Fibroblast of the aortic adventitia (primary cell): ENCODE measurements around the gene RRM2. TPM values are rescaled to one million over a fixed set of nuclear protein-coding genes. Genes with fewer than 3 reads are reported as not detected.

Experiments
- DNase-seq: peaks from one replicate; pipeline ENCODE4 v3.0.0-alpha.2; 2010; ENCODE audit warnings: low read depth
- H3K4me3 ChIP-seq: 2 replicates; pipeline ENCODE4 v1.5.1; 2011; ENCODE audit warnings: low read depth, mild to moderate bottlenecking, control low read depth, low read length, moderate library complexity
- CTCF ChIP-seq: IDR thresholded peaks from 2 replicates; pipeline ENCODE4 v1.5.1; 2011; ENCODE audit warnings: mild to moderate bottlenecking, low read length, control low read depth, inconsistent platforms; ENCODE audit not compliant: insufficient read depth
- total RNA-seq: library from RNA; depleted of rRNA; stranded (reverse); fragments of >200 nt; gene quantifications from 2 replicates; pipeline ENCODE4 v1.2.3, GENCODE V29; 2012; ENCODE audit warnings: low replicate concordance

Gene RRM2
- total RNA-seq, 1 donor, result 91.4 TPM

GRCh38 chr2:10137053-10137843 is 14.7 kb downstream of the RRM2 start:
- no peak overlapping the region for H3K4me3 ChIP-seq
- DNase-seq, result no peak
- no peak for TF ChIP-seq CTCF

GRCh38 chr2:10139536-10139935 is 17.0 kb downstream of the RRM2 start:
- no peak for TF ChIP-seq CTCF
- no peak for DNase-seq
- no peak overlapping the region for H3K4me3 ChIP-seq

- H3K4me3 ChIP-seq, result no peak overlapping the region
- TF ChIP-seq CTCF, result no peak
- no peak for DNase-seq
Measured at GRCh38 chr2:10140841-10141610, 18.5 kb downstream of the RRM2 start.

- peak; percentile 54 for TF ChIP-seq CTCF
- DNase-seq, result no peak
- no peak overlapping the region for H3K4me3 ChIP-seq
Measured at GRCh38 chr2:10141736-10142639, 19.4 kb downstream of the RRM2 start.

GRCh38 chr2:10142640-10142965 is 20.1 kb downstream of the RRM2 start:
- no peak for TF ChIP-seq CTCF
- H3K4me3 ChIP-seq, result no peak overlapping the region
- no peak for DNase-seq

GRCh38 chr2:10144771-10145518 is 22.4 kb downstream of the RRM2 start:
- TF ChIP-seq CTCF, result no peak
- DNase-seq, result no peak
- no peak overlapping the region for H3K4me3 ChIP-seq
